Body of pancreas (tissue), 4 donors: ENCODE data around the gene ETFA.

Source experiments
- CTCF ChIP-seq, 7 experiments: fragments of 450-650 bp in 4 of 7; fragments of 200-600 bp in 3 of 7; sonication (generic) in 3 of 7; IDR thresholded peaks; one replicate each; pipeline ENCODE4 v1.5.1; 2016 to 2019; ENCODE audit warnings: antibody characterized with exemption in 7 of 7
- POLR2A ChIP-seq, 3 donors: fragments of 450-650 bp; IDR thresholded peaks; one replicate each; pipeline ENCODE4 v1.6.1; 2016; ENCODE audit warnings: antibody characterized with exemption in 3 of 3, mild to moderate bottlenecking in 2 of 3

GRCh38 chr15:76336254-76337058 lies 25.2 kb upstream of the ETFA start, which contains the start of gene ISL2:
- TF ChIP-seq CTCF (IDR thresholded peaks at IDR 0.05): no peak
- no peak for TF ChIP-seq POLR2A (IDR thresholded peaks at IDR 0.05)
